K562 (cell line): ENCODE measurements around the gene ELK1. TPM values are rescaled to one million over a fixed set of nuclear protein-coding genes. Genes with fewer than 3 reads are reported as not detected.

Experiments used
- GATAD2B ChIP-seq: fragments of 450-650 bp; IDR thresholded peaks from 2 replicates; pipeline ENCODE4 v1.6.1; 2017; ENCODE audit warnings: mild to moderate bottlenecking, borderline replicate concordance
- KLF6 ChIP-seq: fragments of 250-450 bp; sonication (Bioruptor Pico); IDR thresholded peaks from 2 replicates; pipeline ENCODE4 v1.4.0; 2020; ENCODE audit warnings: mild to moderate bottlenecking, moderate library complexity, borderline replicate concordance
- RERE ChIP-seq: sonication (generic); formaldehyde crosslinking; IDR thresholded peaks from 2 replicates; pipeline ENCODE4 v1.8.0; 2023; ENCODE audit warnings: missing genetic modification reagents, mild to moderate bottlenecking, borderline replicate concordance
- RHOXF2B ChIP-seq: fragments of 250-450 bp; sonication (Bioruptor Pico); conservative IDR thresholded peaks from 2 replicates; pipeline ENCODE4 v1.5.1; 2021
- ZBTB17 ChIP-seq: fragments of 450-650 bp; formaldehyde crosslinking; IDR thresholded peaks from 2 replicates; pipeline ENCODE4 v1.4.0; 2020; ENCODE audit warnings: mild to moderate bottlenecking
- ZEB2 ChIP-seq: fragments of 450-650 bp; IDR thresholded peaks from 2 replicates; pipeline ENCODE4 v1.6.1; 2016
- ZNF23 ChIP-seq: fragments of 250-450 bp; sonication (Bioruptor Pico); IDR thresholded peaks from 2 replicates; pipeline ENCODE4 v1.4.0; 2020; ENCODE audit warnings: mild to moderate bottlenecking
- polyA plus RNA-seq, 8 experiments: library from polyadenylated mRNA; depleted of rRNA in 4 of 8; stranded (reverse) in 5 of 8; unstranded in 3 of 8; fragments of >200 nt; fragmentation: Nextera tagmentation in 2 of 8; fragmentation: Illumina TruSeq in 1 of 8; extraction: Ambion mirVana in 2 of 8; extraction: Trizol in 1 of 8; gene quantifications; 2 replicates each; pipeline versions ENCODE4 v1.2.1 to v1.2.3, GENCODE V29; 2011 to 2014; ENCODE audit warnings: inconsistent platforms in 1 of 8, missing spikeins in 1 of 8
- total RNA-seq, 7 experiments: library from RNA; depleted of rRNA in 6 of 7; stranded (reverse); fragments of >200 nt in 6 of 7; fragmentation: Illumina TruSeq in 2 of 7; extraction: Trizol in 2 of 7; gene quantifications; 2 replicates each; pipeline versions ENCODE4 v1.2.1 to v1.2.3, GENCODE V29; 2011 to 2021; ENCODE audit warnings: low replicate concordance in 1 of 7
- TF ChIP-seq, protein P1 (sequence below): fragments of 450-650 bp; IDR thresholded peaks from 2 replicates; pipeline ENCODE4 v1.6.1; 2016; ENCODE audit warnings: mild to moderate bottlenecking, moderate library complexity
- TF ChIP-seq, protein P2 (sequence below): sonication (generic); formaldehyde crosslinking; IDR thresholded peaks from 2 replicates; pipeline ENCODE4 v1.8.0; 2023; ENCODE audit warnings: mild to moderate bottlenecking, missing genetic modification reagents

The ELK1 gene
- total and polyA plus RNA-seq, 9 of the 15 experiments (the other 6 are each of a cell fraction or from before 2014, with no cell fraction given): 4.4 to 74.9 (median 26.5) TPM

GRCh38 chrX:47658684-47659420 lies 8.5 kb upstream of the ELK1 start, which contains the start of gene UXT (continued):
- TF ChIP-seq, protein P1, sequence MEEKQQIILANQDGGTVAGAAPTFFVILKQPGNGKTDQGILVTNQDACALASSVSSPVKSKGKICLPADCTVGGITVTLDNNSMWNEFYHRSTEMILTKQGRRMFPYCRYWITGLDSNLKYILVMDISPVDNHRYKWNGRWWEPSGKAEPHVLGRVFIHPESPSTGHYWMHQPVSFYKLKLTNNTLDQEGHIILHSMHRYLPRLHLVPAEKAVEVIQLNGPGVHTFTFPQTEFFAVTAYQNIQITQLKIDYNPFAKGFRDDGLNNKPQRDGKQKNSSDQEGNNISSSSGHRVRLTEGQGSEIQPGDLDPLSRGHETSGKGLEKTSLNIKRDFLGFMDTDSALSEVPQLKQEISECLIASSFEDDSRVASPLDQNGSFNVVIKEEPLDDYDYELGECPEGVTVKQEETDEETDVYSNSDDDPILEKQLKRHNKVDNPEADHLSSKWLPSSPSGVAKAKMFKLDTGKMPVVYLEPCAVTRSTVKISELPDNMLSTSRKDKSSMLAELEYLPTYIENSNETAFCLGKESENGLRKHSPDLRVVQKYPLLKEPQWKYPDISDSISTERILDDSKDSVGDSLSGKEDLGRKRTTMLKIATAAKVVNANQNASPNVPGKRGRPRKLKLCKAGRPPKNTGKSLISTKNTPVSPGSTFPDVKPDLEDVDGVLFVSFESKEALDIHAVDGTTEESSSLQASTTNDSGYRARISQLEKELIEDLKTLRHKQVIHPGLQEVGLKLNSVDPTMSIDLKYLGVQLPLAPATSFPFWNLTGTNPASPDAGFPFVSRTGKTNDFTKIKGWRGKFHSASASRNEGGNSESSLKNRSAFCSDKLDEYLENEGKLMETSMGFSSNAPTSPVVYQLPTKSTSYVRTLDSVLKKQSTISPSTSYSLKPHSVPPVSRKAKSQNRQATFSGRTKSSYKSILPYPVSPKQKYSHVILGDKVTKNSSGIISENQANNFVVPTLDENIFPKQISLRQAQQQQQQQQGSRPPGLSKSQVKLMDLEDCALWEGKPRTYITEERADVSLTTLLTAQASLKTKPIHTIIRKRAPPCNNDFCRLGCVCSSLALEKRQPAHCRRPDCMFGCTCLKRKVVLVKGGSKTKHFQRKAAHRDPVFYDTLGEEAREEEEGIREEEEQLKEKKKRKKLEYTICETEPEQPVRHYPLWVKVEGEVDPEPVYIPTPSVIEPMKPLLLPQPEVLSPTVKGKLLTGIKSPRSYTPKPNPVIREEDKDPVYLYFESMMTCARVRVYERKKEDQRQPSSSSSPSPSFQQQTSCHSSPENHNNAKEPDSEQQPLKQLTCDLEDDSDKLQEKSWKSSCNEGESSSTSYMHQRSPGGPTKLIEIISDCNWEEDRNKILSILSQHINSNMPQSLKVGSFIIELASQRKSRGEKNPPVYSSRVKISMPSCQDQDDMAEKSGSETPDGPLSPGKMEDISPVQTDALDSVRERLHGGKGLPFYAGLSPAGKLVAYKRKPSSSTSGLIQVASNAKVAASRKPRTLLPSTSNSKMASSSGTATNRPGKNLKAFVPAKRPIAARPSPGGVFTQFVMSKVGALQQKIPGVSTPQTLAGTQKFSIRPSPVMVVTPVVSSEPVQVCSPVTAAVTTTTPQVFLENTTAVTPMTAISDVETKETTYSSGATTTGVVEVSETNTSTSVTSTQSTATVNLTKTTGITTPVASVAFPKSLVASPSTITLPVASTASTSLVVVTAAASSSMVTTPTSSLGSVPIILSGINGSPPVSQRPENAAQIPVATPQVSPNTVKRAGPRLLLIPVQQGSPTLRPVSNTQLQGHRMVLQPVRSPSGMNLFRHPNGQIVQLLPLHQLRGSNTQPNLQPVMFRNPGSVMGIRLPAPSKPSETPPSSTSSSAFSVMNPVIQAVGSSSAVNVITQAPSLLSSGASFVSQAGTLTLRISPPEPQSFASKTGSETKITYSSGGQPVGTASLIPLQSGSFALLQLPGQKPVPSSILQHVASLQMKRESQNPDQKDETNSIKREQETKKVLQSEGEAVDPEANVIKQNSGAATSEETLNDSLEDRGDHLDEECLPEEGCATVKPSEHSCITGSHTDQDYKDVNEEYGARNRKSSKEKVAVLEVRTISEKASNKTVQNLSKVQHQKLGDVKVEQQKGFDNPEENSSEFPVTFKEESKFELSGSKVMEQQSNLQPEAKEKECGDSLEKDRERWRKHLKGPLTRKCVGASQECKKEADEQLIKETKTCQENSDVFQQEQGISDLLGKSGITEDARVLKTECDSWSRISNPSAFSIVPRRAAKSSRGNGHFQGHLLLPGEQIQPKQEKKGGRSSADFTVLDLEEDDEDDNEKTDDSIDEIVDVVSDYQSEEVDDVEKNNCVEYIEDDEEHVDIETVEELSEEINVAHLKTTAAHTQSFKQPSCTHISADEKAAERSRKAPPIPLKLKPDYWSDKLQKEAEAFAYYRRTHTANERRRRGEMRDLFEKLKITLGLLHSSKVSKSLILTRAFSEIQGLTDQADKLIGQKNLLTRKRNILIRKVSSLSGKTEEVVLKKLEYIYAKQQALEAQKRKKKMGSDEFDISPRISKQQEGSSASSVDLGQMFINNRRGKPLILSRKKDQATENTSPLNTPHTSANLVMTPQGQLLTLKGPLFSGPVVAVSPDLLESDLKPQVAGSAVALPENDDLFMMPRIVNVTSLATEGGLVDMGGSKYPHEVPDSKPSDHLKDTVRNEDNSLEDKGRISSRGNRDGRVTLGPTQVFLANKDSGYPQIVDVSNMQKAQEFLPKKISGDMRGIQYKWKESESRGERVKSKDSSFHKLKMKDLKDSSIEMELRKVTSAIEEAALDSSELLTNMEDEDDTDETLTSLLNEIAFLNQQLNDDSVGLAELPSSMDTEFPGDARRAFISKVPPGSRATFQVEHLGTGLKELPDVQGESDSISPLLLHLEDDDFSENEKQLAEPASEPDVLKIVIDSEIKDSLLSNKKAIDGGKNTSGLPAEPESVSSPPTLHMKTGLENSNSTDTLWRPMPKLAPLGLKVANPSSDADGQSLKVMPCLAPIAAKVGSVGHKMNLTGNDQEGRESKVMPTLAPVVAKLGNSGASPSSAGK: peak; percentile 97
- TF ChIP-seq ZBTB17 (CRISPR knock-in tag) (no peak), ZEB2 (0 out of 2 replicates have a peak, but pooled peaks have one; percentile 39), RERE (no peak), GATAD2B (no peak), ZNF23 (CRISPR knock-in tag) (no peak), KLF6 (CRISPR knock-in tag) (no peak), RHOXF2B (CRISPR knock-in tag) (no peak)
- TF ChIP-seq, protein P2, sequence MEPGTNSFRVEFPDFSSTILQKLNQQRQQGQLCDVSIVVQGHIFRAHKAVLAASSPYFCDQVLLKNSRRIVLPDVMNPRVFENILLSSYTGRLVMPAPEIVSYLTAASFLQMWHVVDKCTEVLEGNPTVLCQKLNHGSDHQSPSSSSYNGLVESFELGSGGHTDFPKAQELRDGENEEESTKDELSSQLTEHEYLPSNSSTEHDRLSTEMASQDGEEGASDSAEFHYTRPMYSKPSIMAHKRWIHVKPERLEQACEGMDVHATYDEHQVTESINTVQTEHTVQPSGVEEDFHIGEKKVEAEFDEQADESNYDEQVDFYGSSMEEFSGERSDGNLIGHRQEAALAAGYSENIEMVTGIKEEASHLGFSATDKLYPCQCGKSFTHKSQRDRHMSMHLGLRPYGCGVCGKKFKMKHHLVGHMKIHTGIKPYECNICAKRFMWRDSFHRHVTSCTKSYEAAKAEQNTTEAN: 0 out of 2 replicates have a peak, but pooled peaks have one; percentile 49
